ENCODE data around the gene SPNS2. TPM values are rescaled to one million over a fixed set of nuclear protein-coding genes. Genes with fewer than 3 reads are reported as not detected.

Gene SPNS2
- total RNA-seq, 1 experiment from 2014 or later, result 33.8 TPM

- TF ChIP-seq EZH2 (IDR thresholded peaks at IDR 0.05; ENCODE audit: low read depth) (no peak), CTCF (conservative IDR thresholded peaks at IDR 0.05) (peak; percentile 94)
- ChIA-PET POLR2A (ENCODE audit: unreplicated experiment) (interaction anchor here (0.5 to 0.6 kb wide), 2 partner anchors 230 to 752 kb away, joined by 4 to 7 read pairs; partner anchors contain the start of gene PSMB6), CTCF (interaction anchor here (0.6 to 1.7 kb wide), 5 partner anchors 59 to 405 kb away, joined by 4 to 10 read pairs (median 7); no protein-coding TSS in a partner anchor)
- Histone ChIP-seq H3K36me3 (ENCODE audit: low read depth) (no peaks in the 10 kb centered on the region), H2AFZ (peak overlapping the region; percentile 57; the same call in 1 of the 2 replicates), H3K4me1 (replicated peaks; ENCODE audit: insufficient read depth) (peaks cover 4% of the 10 kb centered on the region; the same call in 1 of the 2 replicates), H3K4me3 (no peak overlapping the region), H3K27ac (no peak overlapping the region), H3K27me3 (ENCODE audit: insufficient read depth, low read depth) (no peaks in the 10 kb centered on the region), H3K9me2 (ENCODE audit: insufficient read depth) (no peaks in the 10 kb centered on the region), H3K9me3 (ENCODE audit: insufficient read depth, low read depth) (no peaks in the 10 kb centered on the region), H3K4me2 (peak overlapping the region; percentile 66), H4K20me1 (ENCODE audit: insufficient read depth) (no peaks in the 10 kb centered on the region), H3F3A (ENCODE audit: insufficient read depth, low read depth) (peaks cover 4% of the 10 kb centered on the region; the same call in 1 of the 2 replicates), H3K79me2 (ENCODE audit: low read depth) (no peaks in the 10 kb centered on the region)
- intact Hi-C loops (cut with micrococcal nuclease; ENCODE audit: unreplicated experiment), result loop anchor here (1.0 to 10.0 kb wide), 7 partner anchors 51 to 337 kb away; partner anchors contain the start of genes CHRNE, PELP1 and PSMB6
- peak; percentile 54 to 70 for DNase-seq
- no TSS peak for BruUV-seq (replicated peaks)
Measured at GRCh38 chr17:4565209-4566141, 66.8 kb downstream of the SPNS2 start.

- Histone ChIP-seq H3K4me3 (no peak overlapping the region), H3K4me1 (replicated peaks; ENCODE audit: insufficient read depth) (peaks cover 4% of the 10 kb centered on the region; the same call in 1 of the 2 replicates), H4K20me1 (ENCODE audit: insufficient read depth) (no peaks in the 10 kb centered on the region), H3K27me3 (ENCODE audit: insufficient read depth, low read depth) (no peaks in the 10 kb centered on the region), H2AFZ (no peak overlapping the region), H3K27ac (no peak overlapping the region), H3K4me2 (no peak overlapping the region), H3K9me2 (ENCODE audit: insufficient read depth) (no peaks in the 10 kb centered on the region), H3K79me2 (ENCODE audit: low read depth) (no peaks in the 10 kb centered on the region), H3K36me3 (ENCODE audit: low read depth) (no peaks in the 10 kb centered on the region), H3K9me3 (ENCODE audit: insufficient read depth, low read depth) (no peaks in the 10 kb centered on the region), H3F3A (ENCODE audit: insufficient read depth, low read depth) (peaks cover 4% of the 10 kb centered on the region; the same call in 1 of the 2 replicates)
- DNase-seq, result peak; percentile 58 to 68
- ChIA-PET CTCF (interaction anchor here (0.5 to 1.7 kb wide), 13 partner anchors 36 to 407 kb away, joined by 3 to 10 read pairs (median 3); no protein-coding TSS in a partner anchor), POLR2A (ENCODE audit: unreplicated experiment) (interaction anchor here (0.5 kb wide), 1 partner anchor 306 kb away, joined by 19 read pairs; no protein-coding TSS in a partner anchor)
- intact Hi-C loops (cut with micrococcal nuclease; ENCODE audit: unreplicated experiment), result loop anchor here (1.0 to 10.0 kb wide), 5 partner anchors 60 to 336 kb away; partner anchors contain the start of genes CHRNE, PELP1 and PSMB6
- TF ChIP-seq EZH2 (IDR thresholded peaks at IDR 0.05; ENCODE audit: low read depth) (no peak), CTCF (conservative IDR thresholded peaks at IDR 0.05) (peak; percentile 86)
- BruUV-seq (replicated peaks), result no TSS peak
Measured at GRCh38 chr17:4566785-4567184, 68.1 kb downstream of the SPNS2 start.

DNA sequence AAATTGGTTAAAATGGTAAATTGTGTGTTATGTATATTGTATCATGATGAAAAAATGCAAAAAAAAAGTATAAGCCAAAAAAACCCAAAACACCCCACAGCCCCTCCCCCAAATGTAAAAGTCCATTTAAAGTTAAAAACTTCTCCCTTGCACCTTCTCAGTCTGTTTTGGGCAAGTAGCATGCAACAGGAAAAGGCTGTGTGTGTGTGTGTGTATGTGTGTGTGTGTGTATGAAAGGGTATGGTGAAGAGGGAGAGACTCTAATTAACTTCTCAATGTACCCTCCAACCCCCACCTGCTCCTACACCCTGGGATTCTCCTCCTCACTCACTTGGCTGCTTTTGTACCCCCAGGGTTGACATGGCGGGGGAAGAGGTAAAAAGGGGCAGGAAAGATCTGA is 70.9 kb downstream of the SPNS2 start:
- intact Hi-C loops (cut with micrococcal nuclease; ENCODE audit: unreplicated experiment), result loop anchor here (5.0 to 10.0 kb wide), 3 partner anchors 135 to 333 kb away; partner anchors contain the start of genes CHRNE, PELP1 and PSMB6
- no peaks in the 10 kb centered on the region for H4K20me1 ChIP-seq (ENCODE audit: insufficient read depth)
- DNase-seq, result no peak
- H3K79me2 ChIP-seq (ENCODE audit: low read depth), result no peaks in the 10 kb centered on the region
- no peaks in the 10 kb centered on the region for H3K9me2 ChIP-seq (ENCODE audit: insufficient read depth)
- H3K4me1 ChIP-seq (replicated peaks; ENCODE audit: insufficient read depth), result peaks cover 4% of the 10 kb centered on the region; the same call in 1 of the 2 replicates
- no peaks in the 10 kb centered on the region for H3K9me3 ChIP-seq (ENCODE audit: insufficient read depth, low read depth)
- ChIA-PET CTCF (no interaction called here), POLR2A (ENCODE audit: unreplicated experiment) (no interaction called here)
- H3K4me2 ChIP-seq, result no peak overlapping the region
- no peak overlapping the region for H3K27ac ChIP-seq
- no peaks in the 10 kb centered on the region for H3K27me3 ChIP-seq (ENCODE audit: insufficient read depth, low read depth)
- H3F3A ChIP-seq (ENCODE audit: insufficient read depth, low read depth), result no peaks in the 10 kb centered on the region
- H3K36me3 ChIP-seq (ENCODE audit: low read depth), result no peaks in the 10 kb centered on the region
- TF ChIP-seq EZH2 (IDR thresholded peaks at IDR 0.05; ENCODE audit: low read depth), result no peak
- no peak for TF ChIP-seq CTCF (conservative IDR thresholded peaks at IDR 0.05)
- no peak overlapping the region for H2AFZ ChIP-seq
- no peak overlapping the region for H3K4me3 ChIP-seq
- no TSS peak for BruUV-seq (replicated peaks)

All from PC-9 (cell line).